HL-60 (cell line): ENCODE measurements around the gene BPIFB6.

Source experiments
- POLR2AphosphoS5 ChIP-seq: IDR thresholded peaks from 2 replicates; pipeline ENCODE4 v1.6.1; 2012; ENCODE audit warnings: low read depth
- TF ChIP-seq, protein P1 (sequence below): IDR thresholded peaks from one replicate; pipeline ENCODE4 v1.5.1; 2011; ENCODE audit warnings: low read length, control low read depth, inconsistent platforms; ENCODE audit not compliant: insufficient read depth

DNA sequence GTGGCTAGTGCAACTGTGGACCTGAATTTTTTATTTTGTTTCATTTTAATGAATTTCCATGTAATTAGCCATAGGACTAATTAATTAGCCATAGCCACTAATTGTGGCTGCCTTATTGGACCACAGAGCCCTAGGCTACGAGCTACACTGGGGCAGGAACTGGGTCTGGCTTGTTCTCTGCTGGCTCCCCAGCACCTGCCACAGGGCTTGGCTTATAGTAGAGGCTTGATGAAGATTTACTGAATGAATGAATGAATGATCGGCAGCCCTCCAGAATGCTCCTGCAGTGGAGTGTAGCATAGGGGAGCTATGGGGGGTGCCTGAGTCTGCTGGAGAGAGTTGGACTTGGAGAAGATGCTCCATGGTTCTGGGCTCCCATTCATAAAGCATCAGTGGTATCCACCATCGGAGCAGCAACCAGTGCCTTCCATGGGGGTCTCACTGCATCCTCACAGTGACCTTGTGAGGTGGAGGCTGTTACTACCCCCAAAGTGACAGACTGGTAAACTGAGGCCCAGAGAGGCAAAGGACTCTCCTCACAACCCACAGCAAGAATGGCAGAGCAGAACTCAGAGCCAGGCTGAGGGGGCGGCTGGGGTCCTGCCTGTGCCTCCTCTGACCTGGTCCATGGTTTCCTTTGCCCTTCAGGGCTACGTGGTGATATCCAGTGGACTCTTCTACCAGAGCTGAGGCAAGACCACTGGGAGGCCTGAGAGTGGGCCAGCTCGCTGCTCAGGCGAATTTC, 8.6 kb upstream of the BPIFB6 start:
- TF ChIP-seq, protein P1, sequence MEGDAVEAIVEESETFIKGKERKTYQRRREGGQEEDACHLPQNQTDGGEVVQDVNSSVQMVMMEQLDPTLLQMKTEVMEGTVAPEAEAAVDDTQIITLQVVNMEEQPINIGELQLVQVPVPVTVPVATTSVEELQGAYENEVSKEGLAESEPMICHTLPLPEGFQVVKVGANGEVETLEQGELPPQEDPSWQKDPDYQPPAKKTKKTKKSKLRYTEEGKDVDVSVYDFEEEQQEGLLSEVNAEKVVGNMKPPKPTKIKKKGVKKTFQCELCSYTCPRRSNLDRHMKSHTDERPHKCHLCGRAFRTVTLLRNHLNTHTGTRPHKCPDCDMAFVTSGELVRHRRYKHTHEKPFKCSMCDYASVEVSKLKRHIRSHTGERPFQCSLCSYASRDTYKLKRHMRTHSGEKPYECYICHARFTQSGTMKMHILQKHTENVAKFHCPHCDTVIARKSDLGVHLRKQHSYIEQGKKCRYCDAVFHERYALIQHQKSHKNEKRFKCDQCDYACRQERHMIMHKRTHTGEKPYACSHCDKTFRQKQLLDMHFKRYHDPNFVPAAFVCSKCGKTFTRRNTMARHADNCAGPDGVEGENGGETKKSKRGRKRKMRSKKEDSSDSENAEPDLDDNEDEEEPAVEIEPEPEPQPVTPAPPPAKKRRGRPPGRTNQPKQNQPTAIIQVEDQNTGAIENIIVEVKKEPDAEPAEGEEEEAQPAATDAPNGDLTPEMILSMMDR: no peak
- no peak for TF ChIP-seq POLR2AphosphoS5
